CD4-positive, alpha-beta T cell (primary cell): Measurements from ENCODE around the gene AXL. TPM values are rescaled to one million over a fixed set of nuclear protein-coding genes. Genes with fewer than 3 reads are reported as not detected.
"Not testable (repeated sequence)": the region's sequence is repeated elsewhere in the genome, so short reads cannot be mapped to it uniquely, and the experiment has no call there.

ENCODE experiments used
- ATAC-seq: fragments of 200-7000 bp; cut with Tn5 transposase; one replicate; pipeline ENCODE4 v1.10.0; 2022; ENCODE audit warnings: mild to moderate bottlenecking; ENCODE audit not compliant: poor library complexity
- CTCF ChIA-PET: fragments of 350-600 bp; sonication (Branson Sonifier 250); formaldehyde crosslinking; loops from one replicate; lab custom pipeline; 2021; ENCODE audit warnings: antibody characterized with exemption, inconsistent platforms; lab: Charles Lee
- POLR2A ChIA-PET: fragments of 350-600 bp; sonication (Branson Sonifier 250); formaldehyde crosslinking; loops from one replicate; lab custom pipeline; 2021; ENCODE audit warnings: antibody characterized with exemption, inconsistent platforms; lab: Charles Lee
- DNase-seq, 14 experiments: peaks; one replicate each; pipeline ENCODE4 v3.0.0-alpha.2; 2013 to 2020; ENCODE audit warnings: mixed read lengths in 2 of 14
- H3K27ac ChIP-seq, 2 donors: one replicate each; pipeline versions ENCODE4 v1.5.1 to v1.7.0; 2013; ENCODE audit warnings: low read length in 2 of 2, low read depth in 1 of 2, mild to moderate bottlenecking in 1 of 2
- H3K27me3 ChIP-seq, 2 experiments: 1 replicate in 1 of 2; 2 replicates in 1 of 2; pipeline versions ENCODE4 v1.6.1 to v1.7.0; 2013; ENCODE audit warnings: low read length in 2 of 2, control low read depth in 1 of 2, mild to moderate bottlenecking in 1 of 2, moderate library complexity in 1 of 2; ENCODE audit not compliant: insufficient read depth in 2 of 2, control insufficient read depth in 1 of 2
- H3K36me3 ChIP-seq: one replicate; pipeline ENCODE4 v1.6.1; 2013; ENCODE audit warnings: low read length, control low read depth; ENCODE audit not compliant: insufficient read depth
- H3K4me1 ChIP-seq: one replicate; pipeline ENCODE4 v1.6.1; 2013; ENCODE audit warnings: low read length, control low read depth; ENCODE audit not compliant: insufficient read depth
- H3K4me3 ChIP-seq: one replicate; pipeline ENCODE4 v1.5.1; 2013; ENCODE audit warnings: mild to moderate bottlenecking, low read length, moderate library complexity
- H3K9me3 ChIP-seq, 2 experiments: 1 replicate in 1 of 2; 2 replicates in 1 of 2; pipeline versions ENCODE4 v1.6.1 to v1.7.0; 2013; ENCODE audit warnings: low read length in 2 of 2, mild to moderate bottlenecking in 2 of 2, control low read depth in 1 of 2, moderate library complexity in 1 of 2; ENCODE audit not compliant: control insufficient read depth in 1 of 2, insufficient read depth in 1 of 2
- H3K27ac Mint-ChIP-seq: one replicate; pipeline ENCODE4 v1.8.0; 2020; ENCODE audit warnings: mixed read lengths
- H3K27me3 Mint-ChIP-seq: one replicate; pipeline ENCODE4 v1.8.0; 2021; ENCODE audit warnings: mixed read lengths
- H3K36me3 Mint-ChIP-seq: one replicate; pipeline ENCODE4 v1.8.0; 2021; ENCODE audit warnings: low read depth, mixed read lengths
- H3K4me1 Mint-ChIP-seq: one replicate; pipeline ENCODE4 v1.8.0; 2021; ENCODE audit warnings: low read depth, mixed read lengths
- H3K4me3 Mint-ChIP-seq: one replicate; pipeline ENCODE4 v1.8.0; 2020; ENCODE audit warnings: mild to moderate bottlenecking, mixed read lengths
- H3K9me3 Mint-ChIP-seq: one replicate; pipeline ENCODE4 v1.8.0; 2020; ENCODE audit warnings: mixed read lengths
- intact Hi-C, 2 experiments: fragments of 100-400 bp; cut with DNase I in 1 of 2; cut with micrococcal nuclease in 1 of 2; formaldehyde crosslinking; loops; one replicate each; pipeline versions ENCODE4 v1.15.1 to v1.9.0; 2023 to 2025; cut with DNase I, micrococcal nuclease
- total RNA-seq, 174 experiments: library from RNA in 2 of 174; stranded (reverse) in 2 of 174; gene quantifications; one replicate each; pipeline ENCODE4 v1.2.3 and lab custom pipeline; 2021 to 2026
- TF ChIP-seq, protein P1 (sequence below): fragments of 200-600 bp; IDR thresholded peaks from one replicate; pipeline ENCODE4 v1.8.0; 2022; ENCODE audit warnings: antibody characterized with exemption, mild to moderate bottlenecking

Gene AXL
- total RNA-seq, 2 experiments from 2014 or later, result 0.30 to 0.42 TPM

DNA sequence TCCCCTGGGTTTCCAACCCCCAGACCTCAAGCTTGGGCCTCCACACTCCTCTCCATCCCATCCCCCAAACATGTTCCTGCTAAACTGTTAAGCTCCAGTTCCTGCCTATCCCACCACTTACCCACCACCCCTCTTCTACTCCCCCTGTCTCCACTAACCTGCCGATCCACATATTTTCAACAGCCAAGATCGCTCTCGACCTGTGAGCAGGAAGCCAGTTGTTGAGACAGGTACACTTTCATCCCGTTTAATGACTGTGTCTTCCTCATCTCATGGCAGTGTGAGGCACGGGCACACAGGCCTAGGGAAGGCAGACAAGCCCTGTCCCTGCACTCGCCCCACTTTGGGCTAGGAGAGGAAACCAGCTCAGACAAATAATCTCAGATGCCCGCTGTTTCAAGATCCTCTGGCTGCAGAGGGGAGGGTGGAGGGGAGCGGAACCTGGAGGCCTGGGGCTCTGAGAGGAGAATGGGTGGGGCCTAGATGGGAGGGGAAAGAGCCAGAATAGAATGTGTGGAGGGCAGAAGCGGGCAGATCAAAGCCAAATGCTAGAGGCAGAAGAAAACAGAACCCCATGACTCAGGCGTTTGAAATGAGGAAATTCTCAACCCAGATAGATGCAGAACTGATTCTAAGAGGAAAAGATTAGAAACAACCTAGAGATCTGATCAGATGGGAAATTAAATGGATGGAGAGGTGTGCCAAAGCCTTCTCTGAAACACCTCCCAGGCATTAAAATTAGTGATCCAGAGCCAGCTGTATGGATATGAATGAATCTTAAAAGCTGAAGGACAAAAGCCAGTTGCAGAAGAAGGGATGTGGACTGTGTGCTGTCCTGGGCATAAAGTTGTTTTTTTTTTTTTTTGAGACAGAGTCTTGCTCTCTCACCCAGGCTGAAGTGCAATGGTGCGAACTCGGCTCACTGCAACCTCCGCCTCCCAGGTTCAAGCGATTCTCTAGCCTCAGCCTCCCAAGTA, 42.9 kb upstream of the AXL start:
- TF ChIP-seq, protein P1, sequence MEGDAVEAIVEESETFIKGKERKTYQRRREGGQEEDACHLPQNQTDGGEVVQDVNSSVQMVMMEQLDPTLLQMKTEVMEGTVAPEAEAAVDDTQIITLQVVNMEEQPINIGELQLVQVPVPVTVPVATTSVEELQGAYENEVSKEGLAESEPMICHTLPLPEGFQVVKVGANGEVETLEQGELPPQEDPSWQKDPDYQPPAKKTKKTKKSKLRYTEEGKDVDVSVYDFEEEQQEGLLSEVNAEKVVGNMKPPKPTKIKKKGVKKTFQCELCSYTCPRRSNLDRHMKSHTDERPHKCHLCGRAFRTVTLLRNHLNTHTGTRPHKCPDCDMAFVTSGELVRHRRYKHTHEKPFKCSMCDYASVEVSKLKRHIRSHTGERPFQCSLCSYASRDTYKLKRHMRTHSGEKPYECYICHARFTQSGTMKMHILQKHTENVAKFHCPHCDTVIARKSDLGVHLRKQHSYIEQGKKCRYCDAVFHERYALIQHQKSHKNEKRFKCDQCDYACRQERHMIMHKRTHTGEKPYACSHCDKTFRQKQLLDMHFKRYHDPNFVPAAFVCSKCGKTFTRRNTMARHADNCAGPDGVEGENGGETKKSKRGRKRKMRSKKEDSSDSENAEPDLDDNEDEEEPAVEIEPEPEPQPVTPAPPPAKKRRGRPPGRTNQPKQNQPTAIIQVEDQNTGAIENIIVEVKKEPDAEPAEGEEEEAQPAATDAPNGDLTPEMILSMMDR, result no peak
- Mint-ChIP-seq H3K27ac (peak overlapping the region; percentile 28), H3K36me3 (no peaks in the 10 kb centered on the region), H3K27me3 (no peaks in the 10 kb centered on the region), H3K4me1 (peaks cover 15% of the 10 kb centered on the region), H3K9me3 (no peaks in the 10 kb centered on the region), H3K4me3 (peak overlapping the region; percentile 31)
- H3K9me3 ChIP-seq, result no peaks in the 10 kb centered on the region
- intact Hi-C loops, result no loop called here
- H3K4me1 ChIP-seq, result peaks cover 23% of the 10 kb centered on the region
- ChIA-PET POLR2A (interaction anchor here (0.6 to 0.7 kb wide), 3 partner anchors 16 to 388 kb away, joined by 3 read pairs; no protein-coding TSS in a partner anchor), CTCF (no interaction called here)
- DNase-seq (peak in 13 of 14 experiments; percentile 19 to 83 (median 48)), ATAC-seq (peak; percentile 96)
- no peaks in the 10 kb centered on the region for H3K36me3 ChIP-seq
- peak overlapping the region in 1 of 2 donors; percentile 15 for H3K27ac ChIP-seq
- no peak overlapping the region for H3K4me3 ChIP-seq
- no peaks in the 10 kb centered on the region for H3K27me3 ChIP-seq

DNA sequence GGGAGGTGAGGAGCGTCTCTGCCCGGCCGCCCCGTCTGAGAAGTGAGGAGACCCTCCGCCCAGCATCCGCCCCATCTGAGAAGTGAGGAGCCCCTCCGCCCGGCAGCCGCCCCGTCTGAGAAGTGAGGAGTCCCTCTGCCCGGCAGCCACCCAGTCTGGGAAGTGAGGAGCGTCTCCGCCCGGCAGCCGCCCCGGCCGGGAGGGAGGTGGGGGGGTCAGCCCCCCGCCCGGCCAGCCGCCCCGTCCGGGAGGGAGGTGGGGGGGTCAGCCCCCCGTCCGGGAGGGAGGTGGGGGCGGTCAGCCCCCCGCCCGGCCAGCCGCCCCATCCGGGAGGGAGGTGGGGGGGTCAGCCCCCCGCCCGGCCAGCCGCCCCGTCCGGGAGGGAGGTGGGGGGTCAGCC, 38.9 kb upstream of the AXL start:
- H3K27me3 ChIP-seq, CTCF ChIA-PET, H3K27ac ChIP-seq, intact Hi-C loops, ATAC-seq, H3K27ac Mint-ChIP-seq, H3K36me3 Mint-ChIP-seq, H3K9me3 ChIP-seq, POLR2A ChIA-PET, H3K9me3 Mint-ChIP-seq, H3K4me3 ChIP-seq, DNase-seq, H3K4me3 Mint-ChIP-seq, H3K36me3 ChIP-seq: not testable (repeated sequence)
- peaks cover 14% of the 10 kb centered on the region for H3K4me1 Mint-ChIP-seq
- H3K4me1 ChIP-seq, result peaks cover 23% of the 10 kb centered on the region
- peaks cover 10% of the 10 kb centered on the region for H3K27me3 Mint-ChIP-seq

DNA sequence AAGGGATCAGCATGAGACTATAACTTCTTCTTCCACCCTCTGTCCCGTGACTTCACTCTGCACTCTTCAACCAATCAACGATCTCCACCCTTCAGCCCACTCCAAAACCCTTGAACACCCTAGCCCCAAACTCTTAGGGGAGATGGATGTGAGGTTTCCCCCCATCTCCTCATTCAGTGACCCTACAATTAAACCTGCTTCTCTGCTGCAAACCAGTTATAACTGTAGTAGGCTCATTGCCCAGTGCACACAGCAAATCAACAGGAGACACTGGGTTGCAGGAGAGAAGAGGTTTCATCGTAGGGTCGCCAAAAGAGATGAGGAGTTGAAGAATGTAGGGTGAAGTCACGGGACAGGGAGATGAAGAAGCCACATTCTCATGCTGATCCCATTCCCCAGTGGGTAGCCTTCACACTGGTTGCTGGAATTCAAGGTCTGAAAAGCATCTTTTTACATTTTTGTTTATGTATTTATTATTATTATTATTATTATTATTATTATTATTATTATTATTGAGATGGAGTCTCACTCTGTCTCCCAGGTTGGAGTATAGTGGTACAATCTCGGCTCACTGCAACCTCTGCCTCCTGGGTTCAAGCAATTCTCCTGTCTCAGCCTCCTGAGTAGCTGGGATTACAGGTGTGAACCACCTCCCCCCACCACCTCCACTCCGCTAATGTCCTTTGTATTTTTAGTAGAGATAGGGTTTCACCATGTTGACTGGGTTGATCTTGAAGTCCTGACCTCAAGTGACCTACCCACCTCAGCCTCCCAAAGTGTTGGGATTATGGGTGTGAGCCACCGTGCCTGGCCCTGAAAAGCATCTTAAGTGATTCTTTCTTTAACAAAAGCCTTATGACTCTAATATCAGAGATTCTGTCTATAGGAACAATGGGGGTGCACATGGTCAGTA, 31.8 kb upstream of the AXL start:
- no peak overlapping the region for H3K4me3 Mint-ChIP-seq
- ChIA-PET POLR2A (no interaction called here), CTCF (no interaction called here)
- intact Hi-C loops, result no loop called here
- TF ChIP-seq, protein P1, result no peak
- ATAC-seq (no peak), DNase-seq (no peak)
- H3K36me3 ChIP-seq, result no peaks in the 10 kb centered on the region
- no peaks in the 10 kb centered on the region for H3K36me3 Mint-ChIP-seq
- H3K4me1 Mint-ChIP-seq, result no peaks in the 10 kb centered on the region
- H3K27me3 ChIP-seq, result peaks cover 11 to 12% of the 10 kb centered on the region in 2 experiments
- H3K27me3 Mint-ChIP-seq, result peaks cover 46% of the 10 kb centered on the region
- H3K9me3 Mint-ChIP-seq, result no peaks in the 10 kb centered on the region
- no peak overlapping the region for H3K27ac ChIP-seq
- H3K4me1 ChIP-seq, result no peaks in the 10 kb centered on the region
- H3K4me3 ChIP-seq, result no peak overlapping the region
- no peak overlapping the region for H3K27ac Mint-ChIP-seq
- no peaks in the 10 kb centered on the region for H3K9me3 ChIP-seq
